ENCODE measurements around the gene SWSAP1. TPM values are rescaled to one million over a fixed set of nuclear protein-coding genes. Genes with fewer than 3 reads are reported as not detected.

Gene SWSAP1
- total RNA-seq, 1 donor from 2014 or later, result 1.0 TPM

DNA sequence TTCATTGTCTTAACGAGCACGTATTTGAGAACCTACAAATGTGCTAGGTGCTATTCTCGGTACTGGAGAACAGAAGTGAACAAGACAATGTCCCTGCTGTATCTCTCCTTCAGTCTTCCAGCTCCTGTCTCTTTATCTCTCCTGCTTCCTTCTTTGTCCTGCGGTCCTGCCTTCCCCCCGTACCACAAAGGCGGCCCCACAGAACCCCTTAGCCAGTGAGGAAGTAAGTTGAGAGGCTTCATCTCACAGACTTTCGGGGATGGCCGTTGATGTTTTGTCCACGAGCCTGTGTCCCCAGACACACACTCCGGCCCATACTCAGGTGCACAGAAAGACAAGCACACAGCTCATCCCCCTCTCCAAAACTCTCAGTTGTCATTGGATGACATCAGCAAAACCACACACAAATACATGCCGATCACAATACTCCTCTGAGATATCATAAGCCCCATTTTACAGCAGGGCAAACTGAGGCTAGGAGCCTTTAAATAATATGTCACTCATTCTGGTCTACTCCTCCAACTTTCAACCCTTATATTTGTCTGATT lies 507 bp upstream of the SWSAP1 start:
- H3K27ac ChIP-seq, result no peak overlapping the region
- no peak overlapping the region for H3K9ac ChIP-seq
- peaks cover 19% of the 10 kb centered on the region for H3F3A ChIP-seq (ENCODE audit: low read depth)
- H3K27ac Mint-ChIP-seq, result no peak overlapping the region
- H3K4me2 ChIP-seq, result peak overlapping the region; percentile 67
- no peaks in the 10 kb centered on the region for H3K9me3 Mint-ChIP-seq
- H3K27me3 Mint-ChIP-seq (ENCODE audit: insufficient read depth, low read depth), result peaks cover 3% of the 10 kb centered on the region
- H2AFZ ChIP-seq (replicated peaks), result peak overlapping the region; percentile 27
- peaks cover 24% of the 10 kb centered on the region for H4K20me1 ChIP-seq (ENCODE audit: low read depth)
- peak overlapping the region; percentile 70 for H3K4me3 ChIP-seq
- H3K9me3 ChIP-seq (ENCODE audit: low read depth), result no peaks in the 10 kb centered on the region
- no peaks in the 10 kb centered on the region for H3K36me3 ChIP-seq
- H3K4me1 ChIP-seq, result peaks cover 6% of the 10 kb centered on the region
- H3K4me1 Mint-ChIP-seq, result peaks cover 19% of the 10 kb centered on the region
- peaks cover 5% of the 10 kb centered on the region for H3K36me3 Mint-ChIP-seq
- no peak overlapping the region for H3K4me3 Mint-ChIP-seq
- no peaks in the 10 kb centered on the region for H3K79me2 ChIP-seq (ENCODE audit: low read depth)
- no peak for DNase-seq (ENCODE audit: low spot score)
- no peaks in the 10 kb centered on the region for H3K27me3 ChIP-seq
- no peak for TF ChIP-seq EZH2phosphoT487 (IDR thresholded peaks at IDR 0.05)
- TF ChIP-seq CTCF (IDR thresholded peaks at IDR 0.05), result no peak
- TF ChIP-seq EZH2 (IDR thresholded peaks at IDR 0.05), result no peak

DNA sequence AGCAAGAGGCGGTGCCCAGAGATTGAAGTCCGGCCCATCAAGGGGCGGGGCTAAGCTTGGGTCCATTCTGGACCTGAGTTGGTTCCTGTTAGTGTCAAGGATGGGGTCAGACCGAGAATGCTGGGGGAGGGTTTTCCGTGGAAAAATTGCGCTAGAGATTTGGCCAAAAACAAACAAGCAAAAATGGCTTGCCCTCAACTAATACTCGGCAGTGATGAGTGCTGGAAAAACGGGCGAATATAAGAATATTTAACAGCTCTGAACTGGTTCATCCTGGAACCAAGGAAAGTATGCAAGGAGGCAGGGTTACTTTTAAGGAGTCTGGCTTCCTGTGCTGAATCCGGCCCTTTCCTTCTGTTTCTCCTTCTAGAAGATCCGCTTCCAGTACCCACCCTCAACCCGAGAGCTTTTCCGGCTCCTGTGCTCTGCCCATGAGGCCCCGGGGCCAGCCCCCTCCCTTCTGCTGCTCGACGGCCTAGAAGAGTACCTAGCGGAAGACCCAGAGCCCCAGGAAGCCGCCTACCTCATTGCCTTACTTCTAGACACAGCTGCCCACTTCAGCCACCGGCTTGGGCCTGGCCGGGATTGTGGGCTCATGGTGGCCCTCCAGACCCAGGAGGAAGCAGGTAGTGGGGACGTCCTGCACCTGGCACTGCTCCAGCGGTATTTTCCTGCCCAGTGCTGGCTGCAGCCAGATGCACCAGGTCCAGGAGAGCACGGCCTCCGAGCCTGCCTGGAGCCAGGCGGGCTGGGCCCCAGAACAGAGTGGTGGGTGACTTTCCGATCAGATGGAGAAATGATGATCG lies 880 bp downstream of the SWSAP1 start:
- no peak for TF ChIP-seq CTCF (IDR thresholded peaks at IDR 0.05)
- no peak for TF ChIP-seq EZH2 (IDR thresholded peaks at IDR 0.05)
- TF ChIP-seq EZH2phosphoT487 (IDR thresholded peaks at IDR 0.05), result no peak
- peaks cover 3% of the 10 kb centered on the region for H3K27me3 Mint-ChIP-seq (ENCODE audit: insufficient read depth, low read depth)
- Histone ChIP-seq H4K20me1 (ENCODE audit: low read depth) (peaks cover 11% of the 10 kb centered on the region), H3K9me3 (ENCODE audit: low read depth) (no peaks in the 10 kb centered on the region), H3K4me3 (peak overlapping the region; percentile 70), H3F3A (ENCODE audit: low read depth) (peaks cover 26% of the 10 kb centered on the region), H3K4me1 (peaks cover 6% of the 10 kb centered on the region), H3K4me2 (peak overlapping the region; percentile 70), H3K36me3 (no peaks in the 10 kb centered on the region), H3K9ac (no peak overlapping the region), H2AFZ (replicated peaks) (peak overlapping the region; percentile 1), H3K27ac (peak overlapping the region; percentile 5), H3K27me3 (no peaks in the 10 kb centered on the region), H3K79me2 (ENCODE audit: low read depth) (no peaks in the 10 kb centered on the region)
- peaks cover 5% of the 10 kb centered on the region for H3K36me3 Mint-ChIP-seq
- peaks cover 22% of the 10 kb centered on the region for H3K4me1 Mint-ChIP-seq
- peak overlapping the region; percentile 58 for H3K27ac Mint-ChIP-seq
- peak; percentile 59 for DNase-seq (ENCODE audit: low spot score)
- no peaks in the 10 kb centered on the region for H3K9me3 Mint-ChIP-seq
- H3K4me3 Mint-ChIP-seq, result peak overlapping the region; percentile 78

DNA sequence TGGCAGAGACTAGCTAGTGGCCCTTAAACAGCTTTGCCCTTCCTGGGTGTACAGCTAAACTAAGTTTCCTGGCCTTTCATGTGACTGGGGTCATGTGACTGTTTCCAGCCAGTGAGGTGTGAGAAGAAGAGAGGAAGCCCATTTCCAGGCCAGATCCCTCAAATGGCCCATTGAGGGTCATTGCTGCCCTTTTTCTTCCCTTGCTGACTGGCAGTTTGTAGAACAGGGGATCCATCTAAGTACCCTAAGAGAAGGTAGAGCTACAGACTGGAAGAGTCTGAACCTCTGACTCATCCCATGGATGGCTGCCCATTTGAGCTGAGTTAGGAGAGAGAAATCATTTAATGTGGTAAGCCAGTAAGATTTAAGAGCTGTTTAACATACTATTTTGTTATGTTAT lies 2.8 kb downstream of the SWSAP1 start:
- Histone ChIP-seq H3K9me3 (ENCODE audit: low read depth) (no peaks in the 10 kb centered on the region), H4K20me1 (ENCODE audit: low read depth) (peaks cover 17% of the 10 kb centered on the region), H3K36me3 (no peaks in the 10 kb centered on the region), H3K27me3 (peaks cover 5% of the 10 kb centered on the region), H3K27ac (no peak overlapping the region), H3F3A (ENCODE audit: low read depth) (peaks cover 44% of the 10 kb centered on the region), H2AFZ (replicated peaks) (no peak overlapping the region), H3K4me3 (no peak overlapping the region), H3K4me2 (no peak overlapping the region), H3K9ac (no peak overlapping the region), H3K4me1 (peaks cover 6% of the 10 kb centered on the region), H3K79me2 (ENCODE audit: low read depth) (no peaks in the 10 kb centered on the region)
- peaks cover 3% of the 10 kb centered on the region for H3K36me3 Mint-ChIP-seq
- H3K27ac Mint-ChIP-seq, result no peak overlapping the region
- peaks cover 15% of the 10 kb centered on the region for H3K27me3 Mint-ChIP-seq (ENCODE audit: insufficient read depth, low read depth)
- TF ChIP-seq EZH2 (IDR thresholded peaks at IDR 0.05) (no peak), CTCF (IDR thresholded peaks at IDR 0.05) (no peak), EZH2phosphoT487 (IDR thresholded peaks at IDR 0.05) (no peak)
- no peaks in the 10 kb centered on the region for H3K9me3 Mint-ChIP-seq
- DNase-seq (ENCODE audit: low spot score), result no peak
- H3K4me3 Mint-ChIP-seq, result peak overlapping the region; percentile 37
- peaks cover 32% of the 10 kb centered on the region for H3K4me1 Mint-ChIP-seq
